ENCODE measurements around the gene NT5C2.

Gene NT5C2

GRCh38 chr10:103181244-103181643, 11.8 kb downstream of the NT5C2 start:
- peak overlapping the region; percentile 55 for H3K4me2 ChIP-seq (ENCODE audit: insufficient read depth, low read length)
- H3K27ac ChIP-seq (ENCODE audit: low read length): peak overlapping the region; percentile 91
- peaks cover 4% of the 10 kb centered on the region; the same call in 1 of the 2 replicates for H4K20me1 ChIP-seq (ENCODE audit: insufficient read depth, low read length)
- peaks cover 48% of the 10 kb centered on the region for H3K36me3 ChIP-seq (ENCODE audit: insufficient read depth, low read length)
- no peak overlapping the region for H2AFZ ChIP-seq (ENCODE audit: low read depth, low read length)
- DNase-seq (peak; percentile 86), ATAC-seq (ENCODE audit: insufficient read depth, low read depth) (peak; percentile 99)
- no peaks in the 10 kb centered on the region for H3K27me3 ChIP-seq (ENCODE audit: insufficient read depth, low read length, poor library complexity)
- H3K9me3 ChIP-seq (ENCODE audit: insufficient read depth, low read length, severe bottlenecking): no peaks in the 10 kb centered on the region
- peak overlapping the region in 1 of 2 experiments; percentile 8; a peak in 1 of 4 replicates for H3K4me3 ChIP-seq (ENCODE audit: low read depth in 1 of 2, low read length in 2 of 2)
- TF ChIP-seq EZH2 (IDR thresholded peaks at IDR 0.05; ENCODE audit: borderline replicate concordance, low read depth, low read length, severe bottlenecking): no peak
- no peak for TF ChIP-seq CTCF (IDR thresholded peaks at IDR 0.05; ENCODE audit: borderline replicate concordance, extremely low read depth, low read length, poor library complexity, severe bottlenecking)
- peak overlapping the region; percentile 52 for H3K9ac ChIP-seq (ENCODE audit: low read depth, low read length)
- H3K79me2 ChIP-seq (ENCODE audit: insufficient read depth, low read length): peaks cover 97% of the 10 kb centered on the region
- H3K4me1 ChIP-seq (ENCODE audit: insufficient read depth, low read length): peaks cover 70% of the 10 kb centered on the region

- Histone ChIP-seq H3K4me1 (ENCODE audit: insufficient read depth, low read length) (peaks cover 65% of the 10 kb centered on the region), H4K20me1 (ENCODE audit: insufficient read depth, low read length) (peaks cover 9% of the 10 kb centered on the region; the same call in 1 of the 2 replicates), H3K4me3 (ENCODE audit: low read depth in 1 of 2, low read length in 2 of 2) (peak overlapping the region in 1 of 2 experiments; percentile 28; a peak in 2 of 4 replicates), H3K27ac (ENCODE audit: low read length) (peak overlapping the region; percentile 91), H2AFZ (ENCODE audit: low read depth, low read length) (no peak overlapping the region), H3K79me2 (ENCODE audit: insufficient read depth, low read length) (peaks cover 97% of the 10 kb centered on the region), H3K9ac (ENCODE audit: low read depth, low read length) (peak overlapping the region; percentile 46), H3K27me3 (ENCODE audit: insufficient read depth, low read length, poor library complexity) (no peaks in the 10 kb centered on the region), H3K36me3 (ENCODE audit: insufficient read depth, low read length) (peaks cover 52% of the 10 kb centered on the region), H3K4me2 (ENCODE audit: insufficient read depth, low read length) (peak overlapping the region; percentile 55), H3K9me3 (ENCODE audit: insufficient read depth, low read length, severe bottlenecking) (no peaks in the 10 kb centered on the region)
- no peak for DNase-seq
- ATAC-seq (ENCODE audit: insufficient read depth, low read depth): no peak
- no peak for TF ChIP-seq CTCF (IDR thresholded peaks at IDR 0.05; ENCODE audit: borderline replicate concordance, extremely low read depth, low read length, poor library complexity, severe bottlenecking)
- no peak for TF ChIP-seq EZH2 (IDR thresholded peaks at IDR 0.05; ENCODE audit: borderline replicate concordance, low read depth, low read length, severe bottlenecking)
These were observed 12.6 kb downstream of the NT5C2 start for GRCh38 chr10:103180491-103180890.

GRCh38 chr10:103177123-103177522, 15.9 kb downstream of the NT5C2 start:
- Histone ChIP-seq H3K79me2 (ENCODE audit: insufficient read depth, low read length) (peaks cover 89% of the 10 kb centered on the region), H2AFZ (ENCODE audit: low read depth, low read length) (no peak overlapping the region), H3K9ac (ENCODE audit: low read depth, low read length) (no peak overlapping the region), H3K4me1 (ENCODE audit: insufficient read depth, low read length) (peaks cover 39% of the 10 kb centered on the region), H3K27me3 (ENCODE audit: insufficient read depth, low read length, poor library complexity) (no peaks in the 10 kb centered on the region), H3K27ac (ENCODE audit: low read length) (no peak overlapping the region; the same call in 1 of the 2 replicates), H3K36me3 (ENCODE audit: insufficient read depth, low read length) (peaks cover 77% of the 10 kb centered on the region), H3K9me3 (ENCODE audit: insufficient read depth, low read length, severe bottlenecking) (no peaks in the 10 kb centered on the region), H3K4me2 (ENCODE audit: insufficient read depth, low read length) (no peak overlapping the region), H4K20me1 (ENCODE audit: insufficient read depth, low read length) (peaks cover 13% of the 10 kb centered on the region; the same call in 1 of the 2 replicates), H3K4me3 (ENCODE audit: low read depth in 1 of 2, low read length in 2 of 2) (no peak overlapping the region)
- no peak for TF ChIP-seq CTCF (IDR thresholded peaks at IDR 0.05; ENCODE audit: borderline replicate concordance, extremely low read depth, low read length, poor library complexity, severe bottlenecking)
- no peak for TF ChIP-seq EZH2 (IDR thresholded peaks at IDR 0.05; ENCODE audit: borderline replicate concordance, low read depth, low read length, severe bottlenecking)
- DNase-seq (no peak), ATAC-seq (ENCODE audit: insufficient read depth, low read depth) (no peak)

Data from DND-41 (cell line).